HepG2 (cell line): ENCODE data around the gene SPOP. TPM values are rescaled to one million over a fixed set of nuclear protein-coding genes. Genes with fewer than 3 reads are reported as not detected.

Experiments used
- ATAC-seq: fragments of 200-7000 bp; cut with Tn5 transposase; 3 replicates; pipeline ENCODE4 v1.9.1; 2020; ENCODE audit warnings: mild to moderate bottlenecking, moderate library complexity
- BruUV-seq: library from RNA; stranded (reverse); fragments of 400-500 nt; replicated peaks from 2 replicates; lab custom pipeline; 2021; lab: Mats Ljungman, UMichigan
- CTCF ChIA-PET: fragments of 300-600 bp; formaldehyde crosslinking; extraction: SDS; loops from one replicate; lab custom pipeline; 2021; ENCODE audit warnings: low total read pairs, inconsistent platforms, low intra/inter-chr PET ratio; lab: Yijun Ruan, JAX
- POLR2A ChIA-PET: fragments of 350-600 bp; sonication (Branson Sonifier 250); formaldehyde crosslinking; loops from one replicate; lab custom pipeline; 2020; ENCODE audit warnings: antibody characterized with exemption, inconsistent platforms; lab: Yijun Ruan, JAX
- DNase-seq: peaks from one replicate; pipeline ENCODE4 v3.0.0-alpha.2; 2015; ENCODE audit warnings: low spot score
- FAIRE-seq: peaks from 3 replicates; lab custom pipeline; 2011; peaks lifted over from hg19 to GRCh38; lab: Jason Lieb, UNC
- H2AFZ ChIP-seq: one replicate; pipeline ENCODE4 v1.6.1; 2011; ENCODE audit warnings: low read length, inconsistent platforms
- H3K27ac ChIP-seq: fragments of 300-600 bp; 3 replicates; pipeline ENCODE4 v1.8.0; 2011; ENCODE audit warnings: mixed run types, mild to moderate bottlenecking, mixed read lengths, low read length, inconsistent platforms; ENCODE audit not compliant: insufficient read depth; ENCODE audit errors: extremely low read length
- H3K27me3 ChIP-seq, 2 experiments: fragments of 200-600 bp in 1 of 2; 2 replicates in 1 of 2; 3 replicates in 1 of 2; pipeline versions ENCODE4 v1.6.0 to v1.8.0; 2011; ENCODE audit warnings: low read length in 2 of 2, mild to moderate bottlenecking in 2 of 2, moderate library complexity in 2 of 2, inconsistent platforms in 1 of 2; ENCODE audit not compliant: insufficient read depth in 2 of 2, control insufficient read depth in 1 of 2
- H3K36me3 ChIP-seq, 2 experiments: fragments of 200-600 bp in 1 of 2; replicated peaks in 1 of 2; 2 replicates in 1 of 2; 3 replicates in 1 of 2; pipeline versions ENCODE4 v1.5.1 to v1.8.0; 2011; ENCODE audit warnings: low read length in 2 of 2, inconsistent platforms in 1 of 2; ENCODE audit not compliant: insufficient read depth in 2 of 2, control insufficient read depth in 1 of 2
- H3K4me1 ChIP-seq: 2 replicates; pipeline ENCODE4 v1.5.1; 2012; ENCODE audit warnings: low read length, inconsistent platforms; ENCODE audit not compliant: insufficient read depth
- H3K4me2 ChIP-seq: 2 replicates; pipeline ENCODE4 v1.6.0; 2011; ENCODE audit warnings: low read depth, low read length, inconsistent platforms
- H3K4me3 ChIP-seq, 3 experiments: fragments of 200-600 bp in 1 of 3; sonication (generic), shearing (Covaris generic) in 1 of 3; replicated peaks in 1 of 3; 2 replicates each; pipeline ENCODE4 v1.5.1; 2011 to 2016; ENCODE audit warnings: low read length in 3 of 3, inconsistent platforms in 2 of 3, low read depth in 2 of 3, mild to moderate bottlenecking in 2 of 3, control low read depth in 1 of 3, mixed read lengths in 1 of 3; ENCODE audit not compliant: insufficient read depth in 1 of 3
- H3K79me2 ChIP-seq: one replicate; pipeline ENCODE4 v1.6.1; 2011; ENCODE audit warnings: low read length, inconsistent platforms; ENCODE audit not compliant: insufficient read depth
- H3K9ac ChIP-seq: 2 replicates; pipeline ENCODE4 v1.6.0; 2011; ENCODE audit warnings: mild to moderate bottlenecking, low read depth, low read length, inconsistent platforms; ENCODE audit not compliant: insufficient read depth
- H3K9me3 ChIP-seq: 2 replicates; pipeline ENCODE4 v1.5.1; 2012; ENCODE audit warnings: mild to moderate bottlenecking, low read length
- H4K20me1 ChIP-seq: 2 replicates; pipeline ENCODE4 v1.6.0; 2011; ENCODE audit warnings: inconsistent platforms, mild to moderate bottlenecking, low read length, moderate library complexity; ENCODE audit not compliant: insufficient read depth
- ARID2 ChIP-seq: sonication (generic); formaldehyde crosslinking; IDR thresholded peaks from 2 replicates; pipeline ENCODE4 v1.8.1; 2022; ENCODE audit warnings: mild to moderate bottlenecking, missing genetic modification reagents, borderline replicate concordance
- ATF4 ChIP-seq, 2 experiments: fragments of 450-650 bp in 1 of 2; sonication (generic) in 1 of 2; formaldehyde crosslinking; IDR thresholded peaks; 2 replicates each; pipeline versions ENCODE4 v1.5.0 to v1.8.0; 2020 to 2022; ENCODE audit warnings: mild to moderate bottlenecking in 1 of 2, missing genetic modification reagents in 1 of 2
- EZH2 ChIP-seq: conservative IDR thresholded peaks from 2 replicates; pipeline ENCODE4 v1.6.1; 2012; ENCODE audit warnings: mild to moderate bottlenecking, low read depth, low read length, moderate library complexity
- FOXA3 ChIP-seq: IDR thresholded peaks from 2 replicates; pipeline ENCODE4 v1.6.1; 2016; ENCODE audit warnings: missing genetic modification reagents, missing compliant biosample characterization
- RBFOX2 ChIP-seq: fragments of 200-400 bp; formaldehyde crosslinking; IDR thresholded peaks from 2 replicates; pipeline ENCODE4 v1.6.1; 2017; ENCODE audit warnings: low read depth, mild to moderate bottlenecking, low read length
- TFDP1 ChIP-seq: IDR thresholded peaks from 2 replicates; pipeline ENCODE4 v1.6.1; 2016; ENCODE audit warnings: missing compliant biosample characterization, missing genetic modification reagents, borderline replicate concordance
- XBP1 ChIP-seq: sonication (generic); formaldehyde crosslinking; IDR thresholded peaks from 2 replicates; pipeline ENCODE4 v1.5.0; 2020; ENCODE audit warnings: missing genetic modification reagents
- ZNF207 ChIP-seq: fragments of 450-650 bp; IDR thresholded peaks from 2 replicates; pipeline ENCODE4 v1.6.1; 2016; ENCODE audit warnings: antibody characterized with exemption, borderline replicate concordance
- ZNF597 ChIP-seq: sonication (generic); formaldehyde crosslinking; IDR thresholded peaks from 2 replicates; pipeline ENCODE4 v1.5.0; 2020; ENCODE audit warnings: missing genetic modification reagents
- WGBS: methylation state at CpG from one replicate; pipeline ENCODE4 v1.1.6; 2017; ENCODE audit warnings: low lambda C conversion rate; 5-methylcytosine and 5-hydroxymethylcytosine counted together
- in situ Hi-C: cut with HindIII; loops from 2 replicates; pipeline ENCODE4 v1.10.0; 2017; ENCODE audit warnings: low pct_unique_long_range_greater_than_20kb; ENCODE audit not compliant: extremely low pct_ligation_motif_present
- intact Hi-C: fragments of 100-400 bp; cut with micrococcal nuclease; formaldehyde crosslinking; loops from one replicate; pipeline ENCODE4 v1.10.0; 2022; ENCODE audit not compliant: unreplicated experiment
- polyA plus RNA-seq, 8 experiments: library from polyadenylated mRNA; depleted of rRNA in 3 of 8; stranded (reverse) in 7 of 8; unstranded in 1 of 8; fragments of >200 nt; fragmentation: Illumina TruSeq in 4 of 8; extraction: Trizol in 4 of 8; gene quantifications; 2 replicates each; pipeline versions ENCODE4 v1.2.1 to v1.2.3, GENCODE V29; 2011 to 2016; ENCODE audit warnings: low read depth in 4 of 8, missing spikeins in 1 of 8, mixed read lengths in 1 of 8; ENCODE audit not compliant: insufficient read depth in 1 of 8
- total RNA-seq, 5 experiments: library from RNA; depleted of rRNA; stranded (reverse); fragments of >200 nt; fragmentation: Illumina TruSeq; extraction: Trizol; gene quantifications; 2 replicates each; pipeline ENCODE4 v1.2.3, GENCODE V29; 2016; ENCODE audit warnings: low read depth in 1 of 5

The SPOP gene
- total and polyA plus RNA-seq, 2 of the 13 experiments (the other 11 are each of a cell fraction or from before 2014, with no cell fraction given): 52.8 to 60.8 TPM

DNA sequence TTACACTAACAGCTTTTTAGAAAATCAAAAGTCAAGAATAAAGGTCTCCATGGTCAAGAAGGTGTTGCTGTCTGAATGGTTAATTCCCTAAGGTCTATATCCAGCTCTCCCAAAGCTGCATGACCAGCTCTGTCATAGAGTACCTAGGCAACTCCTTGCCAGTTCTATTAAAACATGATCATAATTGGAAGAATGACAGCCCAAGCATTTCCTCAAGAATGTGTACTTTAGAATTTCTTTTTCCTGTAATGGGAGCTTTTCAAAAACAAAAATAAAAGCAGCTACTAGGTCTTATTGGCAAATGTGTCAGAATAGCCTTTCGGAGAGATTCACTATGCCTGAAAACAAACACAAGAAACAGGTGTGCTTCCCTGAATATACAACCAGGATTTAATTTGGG, 7.9 kb downstream of the SPOP start:
- Histone ChIP-seq H3K79me2 (peaks cover 75% of the 10 kb centered on the region), H3K9me3 (no peaks in the 10 kb centered on the region), H3K9ac (no peak overlapping the region), H3K27ac (no peak overlapping the region), H3K36me3 (peaks cover 2 to 18% of the 10 kb centered on the region in 2 experiments), H3K4me3 (no peak overlapping the region), H3K4me2 (no peak overlapping the region), H3K27me3 (no peaks in the 10 kb centered on the region), H2AFZ (no peak overlapping the region), H3K4me1 (peaks cover 8% of the 10 kb centered on the region), H4K20me1 (0 out of 2 replicates have a peak, but pooled peaks cover under 1% of the 10 kb centered on the region)
- in situ Hi-C loops: no loop called here
- TF ChIP-seq RBFOX2: 0 out of 2 replicates have a peak, but pooled peaks have one; percentile 22
- TF ChIP-seq TFDP1 (CRISPR knock-in tag): no peak
- POLR2A ChIA-PET: interaction anchor here (0.6 kb wide), 1 partner anchor 23 kb away, joined by 3 read pairs; no protein-coding TSS in a partner anchor
- no TSS peak for BruUV-seq
- intact Hi-C loops: no loop called here
- FAIRE-seq: no peak
- no peak for ATAC-seq
- no peak for DNase-seq
- WGBS: 94% methylated on average over 1 of the region's 1 CpG
- CTCF ChIA-PET: no interaction called here

DNA sequence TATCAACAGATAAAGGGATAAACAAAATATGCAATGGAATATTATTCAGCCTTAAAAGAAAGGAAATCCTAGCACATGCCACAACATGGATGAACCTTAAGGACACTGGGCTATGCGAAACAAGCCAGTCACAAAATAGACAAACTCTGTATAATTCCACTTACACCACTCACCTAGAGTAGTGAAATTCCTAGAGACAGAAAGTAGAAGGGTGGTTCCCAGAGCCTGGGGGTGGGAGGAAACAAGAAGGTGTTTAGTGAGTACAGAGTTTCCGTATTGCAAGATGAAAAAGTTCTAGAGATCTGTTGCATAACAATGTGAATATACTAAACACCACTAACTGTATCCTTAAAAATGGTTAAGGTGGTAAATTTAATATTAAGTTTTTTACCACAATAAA, 10.0 kb downstream of the SPOP start:
- FAIRE-seq: peak; percentile 36
- BruUV-seq: no TSS peak
- TF ChIP-seq FOXA3 (CRISPR knock-in tag) (no peak), ZNF207 (no peak), ARID2 (CRISPR knock-in tag) (no peak), ZNF597 (CRISPR knock-in tag) (no peak), ATF4 (CRISPR knock-in tag; IDR thresholded peaks at IDR 0.05) (no peak), EZH2 (no peak), XBP1 (CRISPR knock-in tag) (no peak)
- TF ChIP-seq, all 625 proteins: peak for 0

More for the DNA sequence above, 10.0 kb downstream of the SPOP start:
- Histone ChIP-seq H4K20me1 (no peaks in the 10 kb centered on the region), H3K9ac (no peak overlapping the region), H3K9me3 (no peaks in the 10 kb centered on the region), H3K36me3 (peaks cover 4 to 17% of the 10 kb centered on the region in 2 experiments), H3K79me2 (peaks cover 72% of the 10 kb centered on the region), H3K27me3 (no peaks in the 10 kb centered on the region), H3K4me1 (no peaks in the 10 kb centered on the region), H3K27ac (no peak overlapping the region), H3K4me3 (no peak overlapping the region), H2AFZ (no peak overlapping the region), H3K4me2 (no peak overlapping the region)
- intact Hi-C loops: no loop called here
- no peak for DNase-seq
- CTCF ChIA-PET: no interaction called here
- WGBS: 100% methylated on average over 2 of the region's 2 CpGs
- POLR2A ChIA-PET: no interaction called here
- in situ Hi-C loops: no loop called here
- ATAC-seq: no peak
